LNCaP clone FGC (cell line): ENCODE data around the gene DDX28.
"Not testable (repeated sequence)": the region's sequence is repeated elsewhere in the genome, so short reads cannot be mapped to it uniquely, and the experiment has no call there.

Experiments used
- DNase-seq: peaks from one replicate; pipeline ENCODE4 v3.0.0-alpha.2; 2011; ENCODE audit warnings: low read depth
- H3K4me3 ChIP-seq: 2 replicates; pipeline ENCODE4 v1.5.1; 2011; ENCODE audit warnings: mild to moderate bottlenecking, low read depth, low read length, control low read depth
- TF ChIP-seq, protein P1 (sequence below): IDR thresholded peaks from 2 replicates; pipeline ENCODE4 v1.5.1; 2012; ENCODE audit warnings: mild to moderate bottlenecking; ENCODE audit not compliant: control insufficient read depth, insufficient read depth; ENCODE audit errors: extremely low read depth

DDX28 gene

DNA sequence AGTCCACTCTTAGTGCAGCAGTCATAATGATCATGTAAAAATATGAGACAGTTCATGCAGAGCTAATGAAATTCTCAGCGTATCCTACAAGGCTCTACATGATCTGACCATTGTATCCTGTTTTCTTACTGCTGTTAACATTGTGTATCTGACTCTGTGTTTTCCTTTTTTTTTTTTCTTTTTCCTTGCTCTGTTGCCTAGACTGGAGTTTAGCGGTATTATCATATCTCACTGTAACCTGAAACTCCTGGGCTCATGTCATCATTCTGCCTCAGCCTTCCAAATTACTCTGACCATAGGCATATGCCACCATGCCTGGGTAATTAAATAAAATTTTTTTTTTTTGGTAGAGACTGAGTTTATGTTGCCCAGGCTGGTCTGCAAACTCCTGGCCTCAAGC lies 12.2 kb upstream of the DDX28 start:
- no peak overlapping the region for H3K4me3 ChIP-seq
- DNase-seq, result no peak
- TF ChIP-seq, protein P1, sequence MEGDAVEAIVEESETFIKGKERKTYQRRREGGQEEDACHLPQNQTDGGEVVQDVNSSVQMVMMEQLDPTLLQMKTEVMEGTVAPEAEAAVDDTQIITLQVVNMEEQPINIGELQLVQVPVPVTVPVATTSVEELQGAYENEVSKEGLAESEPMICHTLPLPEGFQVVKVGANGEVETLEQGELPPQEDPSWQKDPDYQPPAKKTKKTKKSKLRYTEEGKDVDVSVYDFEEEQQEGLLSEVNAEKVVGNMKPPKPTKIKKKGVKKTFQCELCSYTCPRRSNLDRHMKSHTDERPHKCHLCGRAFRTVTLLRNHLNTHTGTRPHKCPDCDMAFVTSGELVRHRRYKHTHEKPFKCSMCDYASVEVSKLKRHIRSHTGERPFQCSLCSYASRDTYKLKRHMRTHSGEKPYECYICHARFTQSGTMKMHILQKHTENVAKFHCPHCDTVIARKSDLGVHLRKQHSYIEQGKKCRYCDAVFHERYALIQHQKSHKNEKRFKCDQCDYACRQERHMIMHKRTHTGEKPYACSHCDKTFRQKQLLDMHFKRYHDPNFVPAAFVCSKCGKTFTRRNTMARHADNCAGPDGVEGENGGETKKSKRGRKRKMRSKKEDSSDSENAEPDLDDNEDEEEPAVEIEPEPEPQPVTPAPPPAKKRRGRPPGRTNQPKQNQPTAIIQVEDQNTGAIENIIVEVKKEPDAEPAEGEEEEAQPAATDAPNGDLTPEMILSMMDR, result no peak

DNA sequence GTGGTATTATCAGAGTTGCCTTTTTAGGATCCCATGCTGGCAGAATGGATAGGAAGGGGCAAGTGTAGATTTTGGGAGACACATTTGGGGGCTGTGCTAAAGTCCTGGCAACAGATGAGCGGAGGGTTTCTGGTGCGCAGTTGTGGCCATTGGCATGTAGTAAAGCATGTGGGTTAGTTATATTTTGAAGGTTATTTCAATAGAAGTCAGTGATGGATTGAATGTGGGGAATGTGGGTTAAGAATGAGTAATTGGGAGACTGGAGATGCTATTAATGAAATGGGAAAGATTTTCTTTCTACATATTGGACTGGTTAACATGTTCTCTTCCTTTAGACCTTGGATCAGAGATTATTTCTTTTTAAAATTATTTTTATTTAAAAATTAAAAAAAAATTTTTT lies 10.1 kb upstream of the DDX28 start:
- TF ChIP-seq, protein P1, result no peak
- DNase-seq, result no peak
- H3K4me3 ChIP-seq, result no peak overlapping the region

DNA sequence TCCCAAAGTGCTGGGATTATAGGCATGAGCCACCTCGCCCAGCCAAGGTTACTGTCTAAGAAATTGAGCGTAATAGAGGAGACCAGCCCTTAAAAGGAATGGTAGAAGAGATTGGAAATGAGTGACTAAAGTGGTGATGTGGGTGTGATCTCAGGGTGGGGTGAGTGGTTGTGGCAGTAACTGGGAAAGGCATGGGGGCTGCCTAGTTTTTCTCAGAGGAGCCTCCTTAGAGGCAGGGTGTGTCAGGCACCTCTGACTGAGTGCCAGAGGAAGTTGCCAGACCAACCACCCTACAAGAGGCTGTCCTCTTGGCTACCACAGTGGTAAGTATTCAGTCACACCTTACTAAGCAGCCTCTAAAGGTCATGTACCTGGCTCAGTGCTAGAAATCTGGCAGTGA lies 8.9 kb upstream of the DDX28 start:
- TF ChIP-seq, protein P1, result no peak

DNA sequence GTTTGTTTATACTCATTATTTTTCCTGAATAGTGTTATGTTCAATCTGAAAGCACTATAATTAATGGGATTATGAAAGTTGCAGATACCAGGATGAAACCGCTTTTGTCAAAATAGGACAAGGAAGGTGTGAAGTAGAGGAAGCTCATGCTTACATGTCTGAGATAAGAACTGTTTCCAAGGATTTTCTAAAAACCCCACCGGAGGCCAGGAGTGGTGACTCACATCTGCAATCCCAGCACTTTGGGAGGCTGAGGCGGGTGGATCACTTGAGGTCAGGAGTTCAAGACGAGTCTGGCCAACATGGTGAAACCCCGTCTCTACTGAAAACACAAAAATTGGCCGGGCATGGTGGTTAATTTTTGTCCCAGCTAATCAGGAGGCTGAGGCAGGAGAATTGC lies 7.1 kb upstream of the DDX28 start:
- DNase-seq, H3K4me3 ChIP-seq: not testable (repeated sequence)

More for the DNA sequence above, 8.9 kb upstream of the DDX28 start:
- H3K4me3 ChIP-seq, result no peak overlapping the region
- DNase-seq, result no peak

DNA sequence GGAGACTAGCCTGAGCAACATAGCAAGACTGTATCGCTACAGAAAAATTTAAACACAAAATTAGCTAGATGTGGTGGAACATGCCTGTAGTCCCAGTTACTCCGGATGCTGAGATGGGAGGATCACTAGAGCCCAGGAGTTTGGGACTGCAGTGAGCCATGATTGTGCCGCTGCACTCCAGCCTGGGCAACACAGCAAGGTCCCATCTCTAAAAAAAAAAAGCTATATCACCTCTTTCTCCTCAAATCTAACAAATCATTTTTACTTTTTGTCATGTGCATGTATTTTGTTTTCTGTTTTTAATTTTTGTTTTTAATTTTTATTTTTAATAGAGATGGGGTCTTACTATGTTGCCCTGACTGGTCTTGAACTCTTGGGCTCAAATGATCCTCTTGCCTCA lies 6.0 kb upstream of the DDX28 start:
- no peak for DNase-seq
- TF ChIP-seq, protein P1, result no peak
- no peak overlapping the region for H3K4me3 ChIP-seq

DNA sequence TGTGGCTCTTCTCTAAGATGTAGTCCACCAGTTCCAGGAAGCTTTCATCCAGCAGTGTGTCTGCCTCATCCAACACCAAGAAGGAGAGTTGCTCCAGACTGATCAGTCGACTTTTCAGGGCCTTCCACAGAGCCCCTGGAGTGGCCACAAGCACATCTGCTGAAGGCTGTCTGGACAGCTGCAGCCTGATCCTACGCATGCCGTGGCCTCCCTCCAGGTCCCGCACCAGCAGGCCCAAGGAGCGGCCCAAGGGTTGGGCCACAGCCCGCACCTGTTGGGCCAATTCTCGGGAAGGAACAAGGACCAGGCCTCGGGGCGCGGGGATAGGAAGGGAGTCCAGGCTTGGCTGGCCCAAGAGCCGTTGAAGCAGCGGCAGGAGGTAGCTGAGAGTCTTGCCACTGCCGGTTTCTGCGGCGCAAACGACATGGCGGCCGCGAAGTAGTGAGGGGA lies 729 bp downstream of the DDX28 start:
- TF ChIP-seq, protein P1, result no peak
- no peak for DNase-seq
- H3K4me3 ChIP-seq, result peak overlapping the region; percentile 89

DNA sequence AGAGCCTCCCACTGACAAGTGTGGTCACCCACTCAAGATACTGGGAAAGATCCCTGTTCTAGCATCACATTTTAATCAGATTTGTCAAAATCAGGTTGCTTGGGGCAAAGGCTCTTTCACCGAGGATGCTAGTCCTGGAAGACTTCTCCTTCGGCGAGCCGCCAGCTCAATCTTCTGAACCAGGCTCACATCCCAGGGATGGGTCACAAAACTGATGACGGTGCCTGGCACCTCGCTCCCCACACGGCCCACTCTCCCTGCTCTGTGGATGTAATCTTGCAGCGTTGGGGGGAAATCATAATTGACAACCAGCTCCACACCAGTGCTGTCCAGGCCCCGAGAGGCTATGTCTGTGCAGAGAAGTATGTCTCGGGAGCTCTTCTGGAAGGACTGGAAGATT lies 1.5 kb downstream of the DDX28 start:
- TF ChIP-seq, protein P1, result no peak
- H3K4me3 ChIP-seq, result peak overlapping the region; percentile 89
- no peak for DNase-seq
